Pancreas (tissue), 10 donors: ENCODE results near the gene TTC7B. TPM values are rescaled to one million over a fixed set of nuclear protein-coding genes. Genes with fewer than 3 reads are reported as not detected.

Experiments used
- ATAC-seq, 4 donors: fragments of 200-7000 bp; cut with Tn5 transposase; one replicate each; pipeline versions ENCODE4 v1.8.0 to v1.9.1; 2020; ENCODE audit warnings: mild to moderate bottlenecking in 4 of 4, moderate library complexity in 4 of 4
- DNase-seq, 6 donors: peaks; one replicate each; pipeline ENCODE4 v3.0.0-alpha.2; 2020
- FAIRE-seq: peaks from 2 replicates; lab custom pipeline; 2012; peaks lifted over from hg19 to GRCh38; lab: Jason Lieb, UNC
- H3K27ac ChIP-seq, 4 donors: fragments of 200-600 bp; sonication (generic); 1 replicate in 3 of 4; 2 replicates in 1 of 4; pipeline versions ENCODE4 v1.5.0 to v1.8.0; 2020
- H3K27me3 ChIP-seq, 4 donors: fragments of 200-600 bp; one replicate each; pipeline ENCODE4 v1.8.0; 2021
- H3K36me3 ChIP-seq, 3 donors: fragments of 200-600 bp; sonication (generic) in 1 of 3; one replicate each; pipeline versions ENCODE4 v1.5.0 to v1.8.0; 2020 to 2021
- H3K4me1 ChIP-seq, 3 donors: fragments of 200-600 bp; one replicate each; pipeline ENCODE4 v1.8.0; 2021
- H3K4me3 ChIP-seq, 4 donors: fragments of 200-600 bp; sonication (generic) in 2 of 4; one replicate each; pipeline versions ENCODE4 v1.5.0 to v1.8.0; 2020 to 2021
- H3K9me3 ChIP-seq, 4 donors: fragments of 200-600 bp; one replicate each; pipeline ENCODE4 v1.8.0; 2021
- CTCF ChIP-seq, 4 donors: fragments of 200-600 bp; sonication (generic) in 3 of 4; IDR thresholded peaks; one replicate each; pipeline versions ENCODE4 v1.5.0 to v1.8.0; 2021; ENCODE audit warnings: antibody characterized with exemption in 4 of 4
- WGBS, 2 donors: extraction: QIAGEN DNeasy Blood & Tissue Kit; methylation state at CpG; one replicate each; pipeline ENCODE4 v1.1.7; 2013; 5-methylcytosine and 5-hydroxymethylcytosine counted together
- intact Hi-C, 3 donors: fragments of 100-400 bp; cut with DNase I; formaldehyde crosslinking; loops; one replicate each; pipeline versions ENCODE4 v1.11.1 to v1.14.2; 2022
- polyA plus RNA-seq, 2 donors: library from polyadenylated mRNA; stranded (reverse); fragments of 200-250 nt; gene quantifications; one replicate each; pipeline ENCODE4 v1.2.3, GENCODE V29; 2013
- total RNA-seq, 6 donors: library from RNA; stranded (reverse); fragmentation: NEBNext Ultra II Directional in 4 of 6; extraction: Animal tissue kit (Norgen Biotek cat#: 25700) in 4 of 6; gene quantifications; one replicate each; pipeline versions ENCODE4 v1.2.1 to v1.2.4, GENCODE V29; 2021 to 2023
- donor health status: healthy with polysubstance abuse.
- donor health status: DM: no; HTN: no; CAD: no; lungs with moderate emphysema.
- donor health status: DM: no; HTN: no; CAD: no.
- donor health status: control.
- donor health status: control.
- donor health status: Bipolar disorder and iron deficiency.
- donor health status: DM: yes; HTN: yes; CAD: no.
- donor health status: DM: no; HTN: no; CAD: no.
- donor health status: DM: no; HTN: no; CAD: no.
- donor health status: DM: yes; HTN: yes; CAD: no.

The TTC7B gene
- total and polyA plus RNA-seq, 8 donors: 8.9 to 39.6 (median 29.6) TPM

- Histone ChIP-seq H3K27me3 (no peaks in the 10 kb centered on the region), H3K4me3 (no peak overlapping the region), H3K27ac (no peak overlapping the region), H3K9me3 (no peaks in the 10 kb centered on the region), H3K4me1 (no peaks in the 10 kb centered on the region), H3K36me3 (no peaks in the 10 kb centered on the region)
- WGBS, 2 donors: 94 to 96% methylated on average over 13 of the region's 13 CpGs
- TF ChIP-seq CTCF (IDR thresholded peaks at IDR 0.05): no peak
- no peak for FAIRE-seq
- no peak for ATAC-seq
- DNase-seq: no peak
- intact Hi-C loops: no loop called here
These were observed 89.1 kb downstream of the TTC7B start for GRCh38 chr14:90727082-90727481.

- Histone ChIP-seq H3K4me1 (no peaks in the 10 kb centered on the region), H3K9me3 (no peaks in the 10 kb centered on the region), H3K36me3 (no peaks in the 10 kb centered on the region), H3K27me3 (no peaks in the 10 kb centered on the region), H3K4me3 (no peak overlapping the region), H3K27ac (no peak overlapping the region)
- DNase-seq (no peak), ATAC-seq (peak in 3 of 4 donors; percentile 61 to 80 (median 80)), FAIRE-seq (no peak)
- TF ChIP-seq CTCF (IDR thresholded peaks at IDR 0.05): no peak
- intact Hi-C loops: no loop called here
- WGBS, 2 donors: 67 to 70% methylated on average over 9 of the region's 9 CpGs
These were observed 89.6 kb downstream of the TTC7B start for GRCh38 chr14:90726656-90727055.

- H3K4me1 ChIP-seq: no peaks in the 10 kb centered on the region
- DNase-seq (no peak), ATAC-seq (no peak), FAIRE-seq (no peak)
- intact Hi-C loops: no loop called here
- H3K27me3 ChIP-seq: no peaks in the 10 kb centered on the region
- H3K27ac ChIP-seq: no peak overlapping the region
- no peaks in the 10 kb centered on the region for H3K36me3 ChIP-seq
- H3K4me3 ChIP-seq: no peak overlapping the region
- no peaks in the 10 kb centered on the region for H3K9me3 ChIP-seq
- 86 to 90% methylated on average over 3 of the region's 3 CpGs for WGBS, 2 donors
- TF ChIP-seq CTCF (IDR thresholded peaks at IDR 0.05): no peak
These were observed 91.4 kb downstream of the TTC7B start for GRCh38 chr14:90724866-90725265.

GRCh38 chr14:90722590-90722989 lies 93.6 kb downstream of the TTC7B start:
- DNase-seq (no peak), FAIRE-seq (no peak), ATAC-seq (no peak)
- no peaks in the 10 kb centered on the region for H3K9me3 ChIP-seq
- no peaks in the 10 kb centered on the region for H3K27me3 ChIP-seq
- no peak overlapping the region for H3K4me3 ChIP-seq
- intact Hi-C loops: no loop called here
- WGBS, 2 donors: 86 to 94% methylated on average over 2 of the region's 2 CpGs
- no peaks in the 10 kb centered on the region for H3K4me1 ChIP-seq
- no peak for TF ChIP-seq CTCF (IDR thresholded peaks at IDR 0.05)
- no peak overlapping the region for H3K27ac ChIP-seq
- no peaks in the 10 kb centered on the region for H3K36me3 ChIP-seq

GRCh38 chr14:90721619-90722305 lies 94.5 kb downstream of the TTC7B start:
- FAIRE-seq (no peak), ATAC-seq (peak in 2 of 4 donors; percentile 13 to 64), DNase-seq (no peak)
- Histone ChIP-seq H3K36me3 (no peaks in the 10 kb centered on the region), H3K27ac (no peak overlapping the region), H3K4me3 (no peak overlapping the region), H3K9me3 (no peaks in the 10 kb centered on the region), H3K4me1 (no peaks in the 10 kb centered on the region), H3K27me3 (no peaks in the 10 kb centered on the region)
- intact Hi-C loops: no loop called here
- TF ChIP-seq CTCF (IDR thresholded peaks at IDR 0.05): no peak
- 83 to 96% methylated on average over 10 of the region's 10 CpGs for WGBS, 2 donors
